Peyer's patch (tissue), 4 donors: ENCODE results near the gene PLCXD1.

Experiments
- CTCF ChIP-seq, 6 experiments: fragments of 450-650 bp in 4 of 6; fragments of 200-600 bp in 2 of 6; sonication (generic) in 1 of 6; IDR thresholded peaks; one replicate each; pipeline ENCODE4 v1.5.1; 2017 to 2019; ENCODE audit warnings: antibody characterized with exemption in 6 of 6, mild to moderate bottlenecking in 3 of 6, moderate library complexity in 1 of 6
- POLR2A ChIP-seq, 2 donors: fragments of 450-650 bp; IDR thresholded peaks; one replicate each; pipeline ENCODE4 v1.5.1; 2017; ENCODE audit warnings: antibody characterized with exemption in 2 of 2, mild to moderate bottlenecking in 2 of 2, moderate library complexity in 2 of 2

GRCh38 chrX:275967-276580, 5.1 kb upstream of the PLCXD1 start:
- TF ChIP-seq CTCF (IDR thresholded peaks at IDR 0.05) (peak in 2 of 6 experiments; percentile 42 to 44), POLR2A (IDR thresholded peaks at IDR 0.05) (peak; percentile 57 to 67)
